GM21737 (cell line): Measurements from ENCODE around the gene ZNF195.
"Not testable (repeated sequence)": the region's sequence is repeated elsewhere in the genome, so short reads cannot be mapped to it uniquely, and the experiment has no call there.

Source experiments
- ATAC-seq: cut with Tn5 transposase; IDR thresholded peaks from one replicate; pipeline ENCODE4 v1.9.1; 2021; ENCODE audit warnings: mild to moderate bottlenecking, moderate library complexity; ENCODE audit not compliant: unreplicated experiment

The ZNF195 gene

DNA sequence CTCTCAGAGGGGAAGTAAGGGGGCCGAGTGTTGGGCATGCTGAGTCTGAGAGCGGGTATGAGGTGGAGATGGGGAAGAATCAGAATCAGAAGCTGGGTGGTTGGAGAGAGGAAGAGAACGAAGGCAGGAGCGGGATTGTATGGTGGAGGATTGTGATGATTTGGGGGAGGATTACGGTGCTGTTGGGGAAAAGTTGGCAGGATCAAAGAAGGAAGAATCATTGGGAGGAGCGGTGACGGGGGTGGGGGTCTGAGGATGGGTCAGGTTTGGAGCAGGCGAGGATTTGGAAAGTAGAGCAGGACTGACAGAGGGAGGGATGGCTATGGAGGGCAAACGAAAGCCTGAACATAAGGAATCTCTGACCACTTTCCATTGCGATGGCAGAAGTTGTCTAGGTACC lies 22.1 kb downstream of the ZNF195 start:
- no peak for ATAC-seq

DNA sequence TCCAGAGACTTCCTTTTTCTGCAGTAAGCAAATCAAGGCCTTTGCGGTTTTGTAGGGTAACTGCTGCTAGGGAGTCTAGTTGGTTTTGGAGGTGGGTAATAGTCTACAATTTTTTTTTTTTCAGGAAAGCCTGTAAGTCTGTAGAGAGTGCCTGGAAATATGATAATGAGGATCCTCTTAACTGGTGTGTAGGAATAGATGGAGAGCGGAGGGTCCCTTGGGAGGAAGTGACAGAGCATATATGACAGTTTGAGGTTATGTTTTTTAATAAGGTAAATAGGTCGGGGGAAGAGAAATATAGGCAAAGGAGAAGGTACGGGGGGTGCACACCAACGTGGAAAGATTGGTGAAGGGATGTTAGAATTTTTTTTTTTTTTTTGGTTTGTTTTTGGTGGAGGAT lies 25.9 kb downstream of the ZNF195 start:
- ATAC-seq: no peak

DNA sequence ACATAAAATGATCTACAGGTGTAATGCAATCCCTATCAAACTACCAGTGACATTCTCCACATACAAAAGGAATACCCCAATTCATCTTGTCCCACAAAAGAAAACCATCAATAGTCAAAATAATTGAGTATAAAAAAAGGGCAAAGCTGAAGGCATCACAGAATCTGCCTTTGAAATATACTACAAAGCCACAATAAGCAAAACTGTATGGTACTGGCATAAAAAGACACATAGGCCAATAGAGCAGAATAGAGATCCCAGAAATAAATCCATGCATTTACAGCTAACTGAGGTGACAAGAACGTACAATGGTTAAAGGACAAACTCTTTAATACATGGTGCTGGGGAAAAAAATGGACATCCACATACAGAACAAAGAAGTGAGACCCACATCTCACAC lies 31.8 kb downstream of the ZNF195 start:
- no peak for ATAC-seq

DNA sequence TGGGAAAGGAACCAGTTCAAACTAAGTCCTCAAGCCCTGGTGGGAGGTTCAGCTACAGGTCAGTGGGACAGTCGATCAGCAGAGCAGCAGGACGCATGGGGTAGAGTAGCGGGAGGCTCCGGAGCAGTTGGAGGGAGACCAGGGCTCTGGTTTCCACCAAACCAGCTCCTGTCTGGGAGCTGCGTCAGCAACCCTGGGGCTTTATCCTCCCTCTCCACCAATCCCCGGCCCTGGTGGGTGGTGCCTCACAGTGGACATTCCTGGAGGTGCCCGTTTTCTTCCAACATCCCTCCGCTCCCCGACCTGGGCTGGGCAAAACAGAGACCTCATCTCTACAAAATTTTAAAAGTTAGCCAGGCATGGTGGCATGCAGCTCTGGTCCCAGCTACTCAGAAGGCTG lies 32.4 kb downstream of the ZNF195 start:
- no peak for ATAC-seq

DNA sequence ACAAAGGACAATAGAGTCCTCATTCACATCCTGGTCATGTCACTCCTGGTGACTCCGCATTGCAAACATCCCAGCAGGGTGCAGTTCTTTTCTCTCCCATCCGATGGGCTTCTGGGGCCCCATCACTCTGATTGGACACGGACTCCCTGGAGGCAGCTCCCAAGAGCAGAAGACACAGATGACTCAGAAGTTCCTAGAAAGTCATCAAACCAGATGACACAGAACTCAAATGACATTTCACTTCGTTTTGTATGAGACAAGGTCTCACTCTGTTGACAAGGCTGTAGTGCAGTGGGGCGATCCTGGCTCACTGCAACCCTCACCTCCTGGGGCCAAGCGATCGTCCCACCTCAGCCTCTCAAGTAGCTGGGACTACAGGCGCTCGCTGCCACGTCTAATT lies 33.2 kb downstream of the ZNF195 start:
- no peak for ATAC-seq

DNA sequence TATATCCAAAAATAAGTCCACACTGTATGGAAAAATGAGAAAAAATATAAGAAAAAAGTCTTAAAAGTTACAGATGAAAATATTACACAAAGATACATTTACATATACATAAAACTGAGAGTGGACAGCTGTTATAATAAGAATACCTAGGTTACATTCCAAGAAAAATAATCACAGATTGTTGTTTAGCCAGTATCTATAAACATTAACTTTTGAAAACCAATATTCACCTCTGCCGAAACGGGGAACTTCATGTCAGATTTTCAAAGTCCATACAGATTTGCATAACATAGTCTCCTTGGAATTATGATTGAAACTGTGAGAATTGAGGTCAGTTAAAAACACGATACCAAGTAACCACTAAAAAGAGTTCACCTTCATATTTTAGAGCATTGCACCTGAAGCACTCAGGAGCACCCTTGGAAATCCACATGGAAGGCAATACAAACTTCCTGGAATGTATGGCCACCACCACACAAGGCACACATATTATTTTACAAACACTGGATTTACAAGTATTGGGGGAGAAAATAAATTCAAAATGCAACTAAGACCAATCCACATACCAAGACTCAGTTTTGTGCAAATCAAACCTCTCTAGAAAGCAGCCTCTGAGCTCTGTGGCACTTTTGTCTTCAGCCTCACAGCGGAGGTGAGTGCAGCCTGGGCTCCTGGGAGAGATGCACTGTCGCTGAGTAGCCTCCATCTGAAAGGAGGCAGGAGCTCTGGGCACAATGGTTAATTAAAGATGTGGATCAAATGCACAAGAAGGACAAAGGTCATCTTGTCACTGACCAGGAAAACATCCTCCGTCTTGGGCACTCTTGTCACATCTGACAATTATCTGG lies 34.4 kb downstream of the ZNF195 start:
- no peak for ATAC-seq

DNA sequence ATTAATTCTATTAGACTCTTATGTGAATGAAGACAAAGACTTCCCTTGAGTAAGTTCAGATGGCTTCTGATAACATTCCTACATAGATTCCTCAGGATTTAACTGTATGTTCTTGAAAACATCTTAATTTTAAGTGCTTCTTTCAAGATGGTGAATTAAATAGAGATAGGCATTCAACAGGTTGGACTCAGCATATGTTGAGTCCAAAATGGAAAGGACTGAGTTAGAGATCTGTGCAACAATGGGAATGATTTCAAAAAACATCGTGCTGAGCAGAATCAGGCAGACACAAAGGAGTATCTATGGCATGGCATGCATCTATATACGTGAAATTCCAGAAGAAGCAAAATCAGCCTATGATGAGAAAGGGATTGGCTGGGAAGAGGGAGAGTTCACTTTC lies 36.2 kb downstream of the ZNF195 start:
- no peak for ATAC-seq

DNA sequence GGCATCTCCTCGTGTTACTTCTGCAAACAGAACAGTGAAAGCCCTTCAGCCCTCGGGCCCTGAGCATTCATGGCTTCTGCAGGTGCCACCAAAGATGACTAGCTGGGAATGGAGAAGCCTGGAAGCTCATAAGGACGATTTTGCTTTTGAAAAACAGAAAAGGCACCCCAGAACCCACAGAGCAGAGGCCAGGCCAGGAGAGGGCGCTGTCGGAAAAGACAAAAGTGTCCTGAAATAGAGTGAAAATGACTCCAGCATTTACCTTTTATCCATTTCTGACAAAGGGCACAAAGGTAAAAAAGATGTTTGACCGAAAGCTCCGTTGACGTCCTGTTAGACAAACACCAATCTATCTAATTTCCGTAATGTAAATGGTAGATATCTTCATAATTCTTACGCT lies 37.6 kb downstream of the ZNF195 start:
- ATAC-seq: no peak

DNA sequence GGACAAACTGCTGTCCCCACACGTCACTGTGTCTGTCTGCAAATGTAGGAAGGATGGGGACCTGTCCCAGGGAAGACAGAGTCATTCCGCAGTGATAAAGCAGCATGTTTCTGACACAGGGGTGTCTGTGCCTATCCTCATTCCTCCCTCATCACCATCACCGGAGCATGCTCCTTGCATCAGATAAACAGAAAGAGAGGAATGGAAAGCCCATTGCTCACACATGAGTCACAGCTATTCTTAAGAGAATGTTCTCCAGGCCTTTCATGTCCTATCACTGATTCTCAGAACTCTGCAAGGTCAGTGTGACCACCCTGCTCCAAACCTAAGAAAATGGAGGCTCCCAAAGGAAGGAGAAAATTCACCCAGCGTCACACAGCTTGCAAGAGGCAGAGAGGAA lies 38.9 kb downstream of the ZNF195 start:
- ATAC-seq: no peak

DNA sequence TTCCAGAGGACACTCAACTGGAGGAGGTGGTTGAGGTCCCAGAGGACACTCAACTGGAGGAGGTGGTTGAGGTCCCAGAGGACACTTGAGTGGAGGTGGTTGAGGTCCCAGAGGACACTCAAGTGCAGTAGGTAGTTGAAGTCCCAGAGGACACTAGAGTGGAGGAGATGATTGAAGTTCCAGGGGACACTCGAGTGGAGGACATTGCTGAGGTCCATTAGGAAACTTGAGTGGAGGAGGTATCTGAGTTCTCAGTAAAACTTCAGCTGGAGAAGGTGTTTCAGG lies 39.7 kb downstream of the ZNF195 start:
- ATAC-seq: no peak

DNA sequence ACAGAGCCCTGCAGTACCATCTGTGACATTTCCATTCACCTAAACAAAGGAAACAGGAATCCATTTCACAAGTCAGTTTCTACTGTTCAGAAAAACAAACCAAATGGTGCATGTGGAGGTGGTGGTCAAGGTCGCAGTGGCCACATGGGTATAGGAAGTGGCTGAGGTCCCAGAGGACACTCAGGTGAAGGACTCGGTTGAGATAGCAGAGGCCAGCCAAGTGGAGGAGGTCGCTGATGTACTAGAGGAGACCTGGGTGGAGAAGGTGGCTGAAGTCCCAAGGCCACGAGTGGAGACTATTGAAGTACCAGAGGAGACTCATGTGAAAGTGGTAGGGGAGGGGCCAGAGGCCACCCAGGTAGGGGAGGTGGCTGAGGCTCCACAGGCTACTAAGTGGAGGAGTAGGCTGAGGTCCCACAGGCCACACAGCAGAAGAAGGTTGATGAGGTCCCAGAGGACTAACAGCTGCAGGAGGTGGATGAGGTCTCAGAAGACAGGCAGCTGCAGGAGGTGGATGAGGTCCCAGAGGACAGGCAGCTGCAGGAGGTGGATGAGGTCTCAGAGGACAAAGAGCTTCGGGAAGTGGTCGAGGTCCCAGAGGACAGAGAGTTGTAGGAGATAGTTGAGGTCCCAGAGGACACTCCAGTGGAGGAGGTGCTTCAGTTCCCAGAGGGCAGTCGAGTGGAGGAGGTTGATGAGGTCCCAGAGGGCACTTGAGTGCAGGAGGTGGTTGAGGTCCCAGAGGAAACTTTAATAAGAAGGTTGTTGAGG lies 40.2 kb downstream of the ZNF195 start:
- no peak for ATAC-seq

DNA sequence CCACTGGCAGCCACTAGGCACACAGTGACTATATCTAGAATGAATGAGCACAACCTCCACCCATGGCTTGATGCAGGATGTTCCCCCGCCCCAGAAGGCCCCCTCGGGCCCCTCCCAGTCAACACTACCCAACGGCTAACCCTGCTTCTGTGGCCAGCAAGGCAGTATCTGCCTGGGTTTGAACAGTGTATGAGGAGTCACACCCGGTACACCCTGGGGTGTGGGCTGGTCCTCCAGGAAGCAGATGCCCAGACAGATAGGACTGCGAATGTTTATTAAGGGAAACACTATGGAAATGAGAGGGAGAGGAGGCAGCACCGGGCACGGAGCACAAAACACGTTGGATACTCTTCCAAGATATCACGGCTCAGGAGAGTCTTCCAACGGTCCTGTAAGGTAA lies 42.5 kb downstream of the ZNF195 start:
- ATAC-seq: not testable (repeated sequence)

DNA sequence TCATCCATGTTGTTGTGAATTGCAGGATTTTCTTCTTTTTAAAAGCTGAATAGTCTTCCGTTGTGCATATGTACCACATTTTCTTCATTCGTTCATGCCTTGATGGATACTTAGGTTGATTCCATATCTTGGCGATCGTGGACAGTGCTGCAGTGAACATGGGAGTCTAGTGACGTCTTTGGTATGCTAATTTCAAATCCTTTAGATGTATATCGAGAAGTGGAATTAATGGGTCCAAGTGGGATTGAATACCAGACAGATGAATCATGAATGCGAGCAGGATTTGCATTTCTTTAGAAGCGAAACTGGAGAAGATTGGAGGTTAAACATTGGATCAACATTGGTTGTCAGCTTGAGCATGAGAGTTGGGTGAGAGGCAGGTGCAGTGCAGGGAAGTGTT lies 45.8 kb downstream of the ZNF195 start:
- not testable (repeated sequence) for ATAC-seq

DNA sequence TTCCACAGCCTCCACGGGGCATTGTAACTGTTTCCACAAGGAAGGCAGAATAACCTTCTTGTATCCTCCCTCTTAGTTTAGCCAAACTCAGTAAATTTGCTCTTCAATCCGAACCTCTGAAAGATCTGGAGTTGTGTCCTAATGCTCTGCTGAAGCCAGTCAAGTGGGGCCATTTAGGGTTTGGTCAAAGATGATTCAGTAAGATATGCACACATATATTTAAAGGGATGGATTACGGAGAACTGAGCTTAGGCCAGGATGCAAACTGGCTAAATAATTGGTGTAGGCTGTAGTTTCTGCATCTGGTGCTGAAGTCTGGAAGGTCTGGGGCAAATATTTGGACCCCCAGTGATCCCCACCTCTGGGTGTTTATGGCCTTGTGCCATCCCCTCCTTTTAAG lies 47.9 kb downstream of the ZNF195 start:
- ATAC-seq: not testable (repeated sequence)

DNA sequence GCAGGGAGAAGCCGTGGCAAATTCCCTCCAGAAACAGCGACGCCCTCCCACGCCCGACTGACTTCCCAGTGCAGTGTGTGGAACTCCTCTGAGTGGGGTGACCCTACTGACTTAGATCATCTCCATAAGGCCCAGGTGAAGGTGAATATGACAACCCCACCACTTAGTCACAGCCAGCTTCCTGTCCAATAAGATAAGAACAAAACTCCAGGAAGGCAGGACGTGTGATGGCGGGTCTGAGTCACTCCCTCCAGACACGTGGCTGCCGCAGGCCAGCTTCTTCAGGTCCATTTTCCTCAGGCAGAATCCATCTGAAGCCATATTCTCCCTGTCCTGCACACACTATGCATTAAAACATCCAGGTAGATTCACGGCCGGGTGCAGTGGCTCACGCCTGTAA lies 48.9 kb downstream of the ZNF195 start:
- not testable (repeated sequence) for ATAC-seq

DNA sequence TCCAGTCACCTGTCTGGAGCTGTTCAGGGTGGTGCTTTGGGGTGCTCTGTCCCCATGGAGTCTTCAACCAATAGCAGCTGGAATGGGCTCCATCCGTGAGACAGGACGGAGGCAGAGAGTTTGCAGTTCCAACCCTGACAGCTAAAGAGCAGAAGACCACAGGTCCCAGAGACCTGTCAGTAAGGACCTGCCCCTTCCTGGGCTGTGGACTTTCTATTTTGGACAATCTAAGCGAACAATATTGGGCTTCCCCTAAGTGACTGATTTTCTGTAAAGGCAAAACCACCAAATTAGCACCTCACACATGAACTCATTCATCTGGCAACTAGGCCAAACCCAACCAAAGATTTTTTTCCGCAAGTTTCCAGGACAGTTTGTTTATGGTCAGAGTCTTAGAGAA lies 50.4 kb downstream of the ZNF195 start:
- ATAC-seq: not testable (repeated sequence)

DNA sequence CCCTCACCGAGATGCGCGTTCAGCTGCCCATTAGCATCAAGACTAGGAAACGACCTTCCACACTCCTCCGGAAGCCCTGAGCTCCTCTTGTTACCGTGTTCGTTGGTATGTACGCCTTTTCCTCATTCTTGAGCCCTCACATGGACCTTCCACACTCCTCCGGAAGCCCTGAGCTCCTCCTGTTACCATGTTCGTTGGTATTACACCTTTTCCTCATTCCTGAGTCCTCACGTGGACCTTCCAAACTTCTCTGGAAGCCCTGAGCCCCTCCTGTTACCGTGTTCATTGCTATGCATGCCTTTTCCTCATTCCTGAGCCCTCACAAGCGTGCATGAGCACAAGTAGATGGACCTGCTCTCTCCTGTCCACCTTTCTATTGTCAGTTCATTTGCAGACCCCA lies 52.5 kb downstream of the ZNF195 start:
- not testable (repeated sequence) for ATAC-seq

DNA sequence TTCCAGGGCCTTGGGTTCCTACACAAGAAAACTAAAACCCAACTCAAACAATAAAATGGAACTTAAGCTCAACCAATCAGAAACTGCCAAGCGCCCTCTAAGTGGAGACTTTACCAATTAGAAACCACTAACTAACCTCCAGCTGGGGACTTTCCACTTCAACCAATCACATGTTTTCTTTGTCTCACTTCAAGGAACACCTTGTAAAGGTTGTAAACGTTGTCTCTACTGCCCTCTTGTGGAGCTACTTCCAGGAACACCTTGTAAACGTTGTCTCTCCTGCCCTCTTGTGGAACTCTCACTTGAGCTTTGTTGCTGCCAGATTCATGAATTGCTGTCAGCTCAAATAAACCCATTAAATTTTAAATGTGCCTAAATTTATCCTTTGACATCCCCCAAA lies 54.2 kb downstream of the ZNF195 start:
- ATAC-seq: not testable (repeated sequence)
